HepG2 (cell line): Measurements from ENCODE around the gene STC2. TPM values are rescaled to one million over a fixed set of nuclear protein-coding genes. Genes with fewer than 3 reads are reported as not detected.

ENCODE experiments used
- IKZF1 ChIP-seq: fragments of 450-650 bp; IDR thresholded peaks from 2 replicates; pipeline ENCODE4 v1.7.1; 2016
- ISL2 ChIP-seq: sonication (generic); formaldehyde crosslinking; IDR thresholded peaks from 2 replicates; pipeline ENCODE4 v1.5.0; 2020; ENCODE audit warnings: missing genetic modification reagents
- KAT2B ChIP-seq: fragments of 150-350 bp; IDR thresholded peaks from 2 replicates; pipeline ENCODE4 v1.6.1; 2014; ENCODE audit warnings: low read depth, low read length, borderline replicate concordance
- MAZ ChIP-seq, 2 experiments: sonication (generic) in 1 of 2; formaldehyde crosslinking in 1 of 2; IDR thresholded peaks; 2 replicates each; pipeline versions ENCODE4 v1.5.0 to v1.6.1; 2012 to 2020; ENCODE audit warnings: low read depth in 2 of 2, mild to moderate bottlenecking in 2 of 2, borderline replicate concordance in 1 of 2, improper control_type of control experiment in 1 of 2, low read length in 1 of 2, missing genetic modification reagents in 1 of 2, moderate library complexity in 1 of 2
- MED8 ChIP-seq: sonication (generic); formaldehyde crosslinking; IDR thresholded peaks from 2 replicates; pipeline ENCODE4 v1.8.1; 2023; ENCODE audit warnings: mild to moderate bottlenecking, missing genetic modification reagents; ENCODE audit not compliant: insufficient replicate concordance
- MZF1 ChIP-seq: sonication (generic); formaldehyde crosslinking; IDR thresholded peaks from 2 replicates; pipeline ENCODE4 v1.8.1; 2023; ENCODE audit warnings: mild to moderate bottlenecking, missing genetic modification reagents, borderline replicate concordance
- NCOR1 ChIP-seq: fragments of 200-600 bp; sonication (generic); IDR thresholded peaks from 2 replicates; pipeline ENCODE4 v1.7.0; 2017; ENCODE audit warnings: antibody characterized with exemption, low read length, borderline replicate concordance
- TFAP4 ChIP-seq: sonication (generic); IDR thresholded peaks from 2 replicates; pipeline ENCODE4 v1.6.1; 2016; ENCODE audit warnings: low read depth, borderline replicate concordance
- ZNF33A ChIP-seq: sonication (generic); formaldehyde crosslinking; IDR thresholded peaks from 2 replicates; pipeline ENCODE4 v1.5.1; 2020; ENCODE audit warnings: missing genetic modification reagents, mild to moderate bottlenecking, moderate library complexity, borderline replicate concordance
- ZNF607 ChIP-seq: sonication (generic); formaldehyde crosslinking; IDR thresholded peaks from 2 replicates; pipeline ENCODE4 v1.5.1; 2020; ENCODE audit warnings: missing genetic modification reagents, mild to moderate bottlenecking, borderline replicate concordance
- ZNF646 ChIP-seq: sonication (generic); formaldehyde crosslinking; IDR thresholded peaks from 2 replicates; pipeline ENCODE4 v1.9.0; 2021; ENCODE audit warnings: mild to moderate bottlenecking, missing genetic modification reagents
- ZNF670 ChIP-seq: sonication (generic); formaldehyde crosslinking; IDR thresholded peaks from 2 replicates; pipeline ENCODE4 v1.8.0; 2022; ENCODE audit warnings: mild to moderate bottlenecking, missing genetic modification reagents, borderline replicate concordance
- polyA plus RNA-seq, 8 experiments: library from polyadenylated mRNA; depleted of rRNA in 3 of 8; stranded (reverse) in 7 of 8; unstranded in 1 of 8; fragments of >200 nt; fragmentation: Illumina TruSeq in 4 of 8; extraction: Trizol in 4 of 8; gene quantifications; 2 replicates each; pipeline versions ENCODE4 v1.2.1 to v1.2.3, GENCODE V29; 2011 to 2016; ENCODE audit warnings: low read depth in 4 of 8, missing spikeins in 1 of 8, mixed read lengths in 1 of 8; ENCODE audit not compliant: insufficient read depth in 1 of 8
- total RNA-seq, 5 experiments: library from RNA; depleted of rRNA; stranded (reverse); fragments of >200 nt; fragmentation: Illumina TruSeq; extraction: Trizol; gene quantifications; 2 replicates each; pipeline ENCODE4 v1.2.3, GENCODE V29; 2016; ENCODE audit warnings: low read depth in 1 of 5
- TF ChIP-seq, protein P1 (sequence below): sonication (generic); formaldehyde crosslinking; IDR thresholded peaks from 2 replicates; pipeline ENCODE4 v1.4.0; 2020; ENCODE audit warnings: missing genetic modification reagents, mild to moderate bottlenecking, borderline replicate concordance
- TF ChIP-seq, protein P2 (sequence below): IDR thresholded peaks from 2 replicates; pipeline ENCODE4 v1.6.1; 2012; ENCODE audit warnings: low read depth, low read length, improper control_type of control experiment

The STC2 gene
- total and polyA plus RNA-seq, 2 of the 13 experiments (the other 11 are each of a cell fraction or from before 2014, with no cell fraction given): 27.1 to 69.2 TPM

- TF ChIP-seq, protein P1, sequence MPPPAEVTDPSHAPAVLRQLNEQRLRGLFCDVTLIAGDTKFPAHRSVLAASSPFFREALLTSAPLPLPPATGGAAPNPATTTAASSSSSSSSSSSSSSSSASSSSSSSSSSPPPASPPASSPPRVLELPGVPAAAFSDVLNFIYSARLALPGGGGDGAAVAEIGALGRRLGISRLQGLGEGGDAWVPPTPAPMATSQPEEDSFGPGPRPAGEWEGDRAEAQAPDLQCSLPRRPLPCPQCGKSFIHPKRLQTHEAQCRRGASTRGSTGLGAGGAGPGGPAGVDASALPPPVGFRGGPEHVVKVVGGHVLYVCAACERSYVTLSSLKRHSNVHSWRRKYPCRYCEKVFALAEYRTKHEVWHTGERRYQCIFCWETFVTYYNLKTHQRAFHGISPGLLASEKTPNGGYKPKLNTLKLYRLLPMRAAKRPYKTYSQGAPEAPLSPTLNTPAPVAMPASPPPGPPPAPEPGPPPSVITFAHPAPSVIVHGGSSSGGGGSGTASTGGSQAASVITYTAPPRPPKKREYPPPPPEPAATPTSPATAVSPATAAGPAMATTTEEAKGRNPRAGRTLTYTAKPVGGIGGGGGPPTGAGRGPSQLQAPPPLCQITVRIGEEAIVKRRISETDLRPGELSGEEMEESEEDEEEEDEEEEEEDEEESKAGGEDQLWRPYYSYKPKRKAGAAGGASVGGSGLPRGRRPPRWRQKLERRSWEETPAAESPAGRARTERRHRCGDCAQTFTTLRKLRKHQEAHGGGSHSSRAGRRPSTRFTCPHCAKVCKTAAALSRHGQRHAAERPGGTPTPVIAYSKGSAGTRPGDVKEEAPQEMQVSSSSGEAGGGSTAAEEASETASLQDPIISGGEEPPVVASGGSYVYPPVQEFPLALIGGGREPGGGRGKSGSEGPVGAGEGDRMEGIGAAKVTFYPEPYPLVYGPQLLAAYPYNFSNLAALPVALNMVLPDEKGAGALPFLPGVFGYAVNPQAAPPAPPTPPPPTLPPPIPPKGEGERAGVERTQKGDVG (CRISPR knock-in tag): no peak
- TF ChIP-seq MED8: peak; percentile 52
- TF ChIP-seq NCOR1: no peak
- TF ChIP-seq KAT2B: no peak
- TF ChIP-seq, protein P2, sequence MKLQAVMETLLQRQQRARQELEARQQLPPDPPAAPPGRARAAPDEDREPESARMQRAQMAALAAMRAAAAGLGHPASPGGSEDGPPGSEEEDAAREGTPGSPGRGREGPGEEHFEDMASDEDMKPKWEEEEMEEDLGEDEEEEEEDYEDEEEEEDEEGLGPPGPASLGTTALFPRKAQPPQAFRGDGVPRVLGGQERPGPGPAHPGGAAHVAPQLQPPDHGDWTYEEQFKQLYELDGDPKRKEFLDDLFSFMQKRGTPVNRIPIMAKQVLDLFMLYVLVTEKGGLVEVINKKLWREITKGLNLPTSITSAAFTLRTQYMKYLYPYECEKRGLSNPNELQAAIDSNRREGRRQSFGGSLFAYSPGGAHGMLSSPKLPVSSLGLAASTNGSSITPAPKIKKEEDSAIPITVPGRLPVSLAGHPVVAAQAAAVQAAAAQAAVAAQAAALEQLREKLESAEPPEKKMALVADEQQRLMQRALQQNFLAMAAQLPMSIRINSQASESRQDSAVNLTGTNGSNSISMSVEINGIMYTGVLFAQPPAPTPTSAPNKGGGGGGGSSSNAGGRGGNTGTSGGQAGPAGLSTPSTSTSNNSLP: no peak
- no peak for TF ChIP-seq IKZF1
- TF ChIP-seq MAZ (IDR thresholded peaks at IDR 0.05; ENCODE audit: borderline replicate concordance, low read depth, low read length): peak; percentile 47; the same call in 1 of the 2 replicates
- no peak; the same call in 1 of the 2 replicates for TF ChIP-seq MAZ (CRISPR knock-in tag; IDR thresholded peaks at IDR 0.05; ENCODE audit: low read depth)
- peak; percentile 60; the same call in 1 of the 2 replicates for TF ChIP-seq ZNF646 (CRISPR knock-in tag)
- TF ChIP-seq ZNF33A (CRISPR knock-in tag): no peak
- peak; percentile 47; the same call in 1 of the 2 replicates for TF ChIP-seq TFAP4
- no peak for TF ChIP-seq MZF1 (CRISPR knock-in tag)
- no peak for TF ChIP-seq ZNF670 (CRISPR knock-in tag)
- TF ChIP-seq ISL2 (CRISPR knock-in tag): 0 out of 2 replicates have a peak, but pooled peaks have one; percentile 29
- peak; percentile 47; the same call in 1 of the 2 replicates for TF ChIP-seq ZNF607
Measured at GRCh38 chr5:173303878-173304590, 24.2 kb downstream of the STC2 start (continued).
